ENCODE results near the gene POLD1.

The POLD1 gene

GRCh38 chr19:50457300-50457699 lies 73.2 kb downstream of the POLD1 start:
- no peak for TF ChIP-seq ZFX (IDR thresholded peaks at IDR 0.05; ENCODE audit: borderline replicate concordance)
- no peak for TF ChIP-seq CTCF (IDR thresholded peaks at IDR 0.05)
- H3K27ac ChIP-seq, result no peak overlapping the region

DNA sequence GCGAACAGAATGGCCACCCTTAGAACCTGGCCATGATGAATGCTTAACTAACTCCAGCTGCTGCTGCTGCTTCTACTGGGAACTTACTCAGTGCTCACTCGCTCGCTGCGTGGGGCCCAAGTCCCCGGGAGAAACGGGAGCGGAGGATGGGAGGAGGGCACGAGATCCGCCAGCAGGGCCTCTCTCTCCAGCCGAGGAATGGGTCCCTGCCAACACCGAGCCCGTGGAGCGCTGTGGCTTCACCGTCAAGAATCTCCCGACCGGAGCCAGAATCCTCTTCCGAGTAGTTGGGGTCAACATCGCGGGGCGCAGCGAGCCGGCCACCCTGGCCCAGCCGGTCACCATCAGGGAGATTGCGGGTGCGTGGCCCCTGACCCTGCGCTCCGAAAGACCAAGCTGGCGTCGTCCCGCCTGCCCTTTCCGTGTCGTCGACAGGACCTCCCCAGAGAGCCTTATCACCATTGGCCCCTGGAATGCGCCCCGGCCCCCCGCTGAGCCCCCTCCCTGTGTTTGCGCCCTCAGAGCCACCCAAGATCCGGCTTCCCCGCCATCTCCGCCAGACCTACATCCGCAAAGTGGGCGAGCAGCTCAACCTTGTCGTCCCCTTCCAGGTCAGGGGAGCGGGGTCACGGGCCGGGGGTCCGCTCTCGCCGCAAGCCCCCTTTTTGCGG lies 74.4 kb downstream of the POLD1 start:
- H3K27ac ChIP-seq, result no peak overlapping the region
- TF ChIP-seq CTCF (IDR thresholded peaks at IDR 0.05) (no peak), ZFX (IDR thresholded peaks at IDR 0.05; ENCODE audit: borderline replicate concordance) (no peak)

DNA sequence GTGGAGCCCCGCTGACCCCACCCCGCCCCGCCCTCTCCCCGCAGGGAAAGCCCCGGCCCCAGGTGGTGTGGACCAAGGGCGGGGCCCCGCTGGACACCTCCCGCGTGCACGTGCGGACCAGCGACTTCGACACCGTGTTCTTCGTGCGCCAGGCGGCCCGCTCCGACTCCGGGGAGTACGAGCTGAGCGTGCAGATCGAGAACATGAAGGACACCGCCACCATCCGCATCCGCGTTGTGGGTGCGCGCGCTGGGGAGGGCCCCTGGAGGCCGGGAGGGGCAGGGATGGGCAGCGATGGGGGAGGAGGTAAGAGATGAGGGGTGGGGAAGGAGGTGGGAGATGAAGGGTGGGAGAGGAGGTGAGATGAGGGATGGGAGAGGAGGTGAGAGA lies 74.9 kb downstream of the POLD1 start:
- H3K27ac ChIP-seq, result no peak overlapping the region
- TF ChIP-seq ZFX (IDR thresholded peaks at IDR 0.05; ENCODE audit: borderline replicate concordance) (no peak), CTCF (IDR thresholded peaks at IDR 0.05) (no peak)

DNA sequence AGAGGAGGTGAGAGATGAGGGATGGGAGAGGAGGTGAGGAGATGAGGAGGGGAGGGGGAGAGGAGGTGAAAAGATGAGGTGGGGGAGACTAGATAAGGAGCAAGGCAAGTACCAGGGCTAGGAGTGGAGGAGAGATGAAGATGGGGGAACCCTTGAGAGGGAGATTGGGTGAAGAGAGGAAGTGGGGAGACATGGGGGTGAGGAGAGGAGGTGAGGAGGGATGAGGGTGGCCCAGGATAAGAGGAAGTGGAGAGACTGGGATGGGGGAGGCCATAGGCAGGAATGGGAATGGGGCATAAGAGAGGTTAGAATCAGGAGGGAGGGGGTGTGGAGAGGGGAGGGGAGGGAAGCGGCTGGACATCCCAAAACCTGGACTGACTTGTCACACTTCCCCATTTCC lies 75.5 kb downstream of the POLD1 start:
- no peak overlapping the region for H3K27ac ChIP-seq
- no peak for TF ChIP-seq ZFX (IDR thresholded peaks at IDR 0.05; ENCODE audit: borderline replicate concordance)
- no peak for TF ChIP-seq CTCF (IDR thresholded peaks at IDR 0.05)

- TF ChIP-seq CTCF (IDR thresholded peaks at IDR 0.05) (no peak), ZFX (IDR thresholded peaks at IDR 0.05; ENCODE audit: borderline replicate concordance) (no peak)
- H3K27ac ChIP-seq, result no peak overlapping the region
Measured at GRCh38 chr19:50460161-50460765, 76.1 kb downstream of the POLD1 start.

GRCh38 chr19:50461066-50461875 lies 77.1 kb downstream of the POLD1 start:
- no peak overlapping the region for H3K27ac ChIP-seq
- TF ChIP-seq ZFX (IDR thresholded peaks at IDR 0.05; ENCODE audit: borderline replicate concordance), result no peak
- peak; percentile 93 for TF ChIP-seq CTCF (IDR thresholded peaks at IDR 0.05)

GRCh38 chr19:50462970-50463369 lies 78.8 kb downstream of the POLD1 start:
- H3K27ac ChIP-seq, result no peak overlapping the region
- no peak for TF ChIP-seq ZFX (IDR thresholded peaks at IDR 0.05; ENCODE audit: borderline replicate concordance)
